Tibial nerve (tissue), 4 donors: Measurements from ENCODE around the gene PSMD8. TPM values are rescaled to one million over a fixed set of nuclear protein-coding genes. Genes with fewer than 3 reads are reported as not detected.

Experiments
- DNase-seq, 2 donors: peaks; one replicate each; pipeline ENCODE4 v3.0.0-alpha.2; 2019; ENCODE audit warnings: low spot score in 2 of 2
- H3K27ac ChIP-seq, 4 donors: fragments of 200-600 bp; sonication (generic) in 3 of 4; one replicate each; pipeline ENCODE4 v1.5.1; 2017 to 2019; ENCODE audit warnings: mild to moderate bottlenecking in 1 of 4
- H3K27me3 ChIP-seq, 2 donors: fragments of 200-600 bp; sonication (generic) in 1 of 2; one replicate each; pipeline versions ENCODE4 v1.5.1 to v1.6.0; 2017 to 2019
- H3K36me3 ChIP-seq, 3 donors: fragments of 200-600 bp; sonication (generic); one replicate each; pipeline ENCODE4 v1.5.1; 2018 to 2019
- H3K4me1 ChIP-seq, 4 donors: fragments of 200-600 bp; sonication (generic) in 3 of 4; one replicate each; pipeline ENCODE4 v1.5.1; 2017 to 2019
- H3K4me3 ChIP-seq, 4 donors: fragments of 200-600 bp; sonication (generic) in 3 of 4; one replicate each; pipeline ENCODE4 v1.5.1; 2017 to 2019; ENCODE audit warnings: mild to moderate bottlenecking in 1 of 4, moderate library complexity in 1 of 4
- H3K9me3 ChIP-seq, 4 donors: fragments of 200-600 bp; sonication (generic) in 3 of 4; one replicate each; pipeline ENCODE4 v1.5.1; 2017 to 2019
- CTCF ChIP-seq, 5 experiments: fragments of 200-600 bp in 3 of 5; fragments of 450-650 bp in 2 of 5; sonication (generic) in 3 of 5; IDR thresholded peaks; one replicate each; pipeline ENCODE4 v1.5.1; 2016 to 2019; ENCODE audit warnings: antibody characterized with exemption in 5 of 5, mild to moderate bottlenecking in 3 of 5, moderate library complexity in 2 of 5
- EP300 ChIP-seq, 2 donors: sonication (generic); formaldehyde crosslinking; IDR thresholded peaks; one replicate each; pipeline ENCODE4 v1.6.1; 2017; ENCODE audit warnings: antibody characterized with exemption in 2 of 2, mild to moderate bottlenecking in 1 of 2
- POLR2A ChIP-seq, 2 donors: fragments of 450-650 bp; IDR thresholded peaks; one replicate each; pipeline ENCODE4 v1.6.1; 2017; ENCODE audit warnings: antibody characterized with exemption in 2 of 2, mild to moderate bottlenecking in 2 of 2, moderate library complexity in 2 of 2
- WGBS, 2 donors: methylation state at CpG; one replicate each; pipeline ENCODE4 v1.1.5; 2018; 5-methylcytosine and 5-hydroxymethylcytosine counted together
- total RNA-seq, 4 donors: library from RNA; depleted of rRNA; stranded (reverse); fragments of >200 nt; gene quantifications; one replicate each; pipeline ENCODE4 v1.1.0, GENCODE V29; 2016

Gene PSMD8
- total RNA-seq, 4 donors from 2014 or later = 124 to 192 (median 174) TPM

GRCh38 chr19:38358071-38358470 is 16.3 kb upstream of the PSMD8 start:
- no peak overlapping the region for H3K27ac ChIP-seq
- 29 to 40% methylated on average over 5 of the region's 5 CpGs for WGBS, 2 donors
- no peak overlapping the region for H3K4me3 ChIP-seq
- H3K36me3 ChIP-seq = no peaks in the 10 kb centered on the region
- TF ChIP-seq CTCF (IDR thresholded peaks at IDR 0.05) (no peak), POLR2A (IDR thresholded peaks at IDR 0.05) (no peak), EP300 (IDR thresholded peaks at IDR 0.05) (no peak)
- no peak for DNase-seq
- H3K9me3 ChIP-seq = no peaks in the 10 kb centered on the region
- H3K27me3 ChIP-seq = peaks cover 0 to 68% of the 10 kb centered on the region in 2 donors
- peaks cover 0 to 21% (median 12%) of the 10 kb centered on the region in 4 donors for H3K4me1 ChIP-seq

DNA sequence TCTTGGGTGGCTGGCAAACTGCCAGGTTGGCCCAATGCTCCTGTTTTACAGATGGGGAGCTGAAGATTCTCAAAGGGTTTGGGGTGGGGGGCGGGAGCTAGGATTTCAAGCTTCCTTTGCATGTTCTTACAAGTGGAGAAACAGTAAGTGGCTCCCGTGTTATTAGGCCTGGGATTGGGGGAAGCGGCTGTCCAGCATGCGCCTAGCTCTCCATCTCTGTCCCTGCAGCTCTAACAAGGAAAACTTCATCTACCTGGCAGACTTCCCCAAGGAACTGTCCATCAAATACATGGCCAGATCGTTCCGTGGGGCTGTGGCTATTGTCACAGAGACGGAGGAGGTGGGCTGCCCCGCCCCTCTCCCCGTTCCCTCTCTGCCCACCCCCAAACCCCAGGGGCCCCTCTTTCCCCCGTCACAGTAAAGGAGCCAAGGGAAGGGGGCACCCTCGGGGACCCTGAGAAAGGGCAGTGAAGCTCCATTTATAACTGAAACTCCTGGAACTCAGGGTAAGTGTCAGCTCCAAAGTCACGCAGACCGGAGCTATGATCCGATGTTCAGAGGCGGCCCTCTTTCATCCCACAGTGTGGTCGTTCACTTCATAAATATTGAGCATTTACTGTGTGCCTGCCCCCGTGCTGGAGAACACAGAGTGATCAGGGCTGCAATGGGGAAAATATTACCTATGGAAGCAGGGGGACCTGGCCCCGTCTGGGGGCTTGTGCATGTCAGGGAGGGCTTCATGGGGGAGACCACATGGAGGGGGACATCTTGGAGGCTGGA is 14.9 kb upstream of the PSMD8 start:
- Histone ChIP-seq H3K4me1 (peaks cover 0 to 22% (median 13%) of the 10 kb centered on the region in 4 donors), H3K27ac (no peak overlapping the region), H3K36me3 (no peaks in the 10 kb centered on the region), H3K4me3 (no peak overlapping the region), H3K9me3 (no peaks in the 10 kb centered on the region), H3K27me3 (peaks cover 0 to 74% of the 10 kb centered on the region in 2 donors)
- 41 to 55% methylated on average over 17 to 18 of the region's 18 CpGs for WGBS, 2 donors
- TF ChIP-seq CTCF (IDR thresholded peaks at IDR 0.05) (no peak), POLR2A (IDR thresholded peaks at IDR 0.05) (no peak), EP300 (IDR thresholded peaks at IDR 0.05) (no peak)
- no peak for DNase-seq

DNA sequence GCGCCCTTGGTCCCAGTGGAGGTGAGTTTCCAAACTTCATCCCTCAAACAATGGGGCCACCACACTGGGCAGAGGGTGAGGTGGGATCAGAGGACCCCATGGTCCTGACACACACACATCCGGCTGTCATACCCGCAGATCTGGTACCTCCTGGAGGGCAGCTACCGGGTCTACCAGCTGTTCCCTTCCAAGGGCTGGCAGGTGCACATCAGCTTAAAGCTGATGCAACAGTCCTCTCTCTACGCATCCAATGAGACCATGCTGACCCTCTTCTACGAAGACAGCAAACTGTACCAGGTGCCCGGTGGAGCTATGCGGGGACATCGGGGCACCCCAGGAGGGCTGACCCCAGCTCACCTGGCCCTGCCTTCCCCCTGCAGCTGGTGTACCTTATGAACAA is 14.0 kb upstream of the PSMD8 start:
- Histone ChIP-seq H3K27me3 (peaks cover 0 to 74% of the 10 kb centered on the region in 2 donors), H3K4me3 (no peak overlapping the region), H3K4me1 (peaks cover 0 to 22% (median 13%) of the 10 kb centered on the region in 4 donors), H3K27ac (no peak overlapping the region), H3K36me3 (no peaks in the 10 kb centered on the region), H3K9me3 (no peaks in the 10 kb centered on the region)
- DNase-seq = no peak
- 90% methylated on average over 7 to 9 of the region's 9 CpGs for WGBS, 2 donors
- TF ChIP-seq POLR2A (IDR thresholded peaks at IDR 0.05) (no peak), CTCF (IDR thresholded peaks at IDR 0.05) (no peak), EP300 (IDR thresholded peaks at IDR 0.05) (no peak)

GRCh38 chr19:38360839-38361631 is 13.3 kb upstream of the PSMD8 start:
- Histone ChIP-seq H3K27me3 (peaks cover 0 to 77% of the 10 kb centered on the region in 2 donors), H3K4me3 (peak overlapping the region in 3 of 4 donors; percentile 33 to 59 (median 49)), H3K9me3 (no peaks in the 10 kb centered on the region), H3K27ac (no peak overlapping the region), H3K4me1 (peaks cover 0 to 22% (median 13%) of the 10 kb centered on the region in 4 donors), H3K36me3 (no peaks in the 10 kb centered on the region)
- WGBS, 2 donors = 16 to 19% methylated on average over 20 to 23 of the region's 23 CpGs
- TF ChIP-seq POLR2A (IDR thresholded peaks at IDR 0.05) = no peak
- no peak for TF ChIP-seq EP300 (IDR thresholded peaks at IDR 0.05)
- no peak for TF ChIP-seq CTCF (IDR thresholded peaks at IDR 0.05)
- no peak for DNase-seq
